K562 (cell line): ENCODE data around the gene TMEM63A. TPM values are rescaled to one million over a fixed set of nuclear protein-coding genes. Genes with fewer than 3 reads are reported as not detected.

Source experiments
- ARID3B ChIP-seq: fragments of 250-450 bp; sonication (Bioruptor Pico); IDR thresholded peaks from 2 replicates; pipeline ENCODE4 v1.4.0; 2020; ENCODE audit warnings: borderline replicate concordance
- BACH1 ChIP-seq: fragments of 200-800 bp; sonication (Bioruptor generic); IDR thresholded peaks from 2 replicates; pipeline ENCODE4 v1.6.1; 2016; ENCODE audit warnings: missing genetic modification characterization, missing compliant biosample characterization
- CREB3 ChIP-seq: fragments of 450-650 bp; conservative IDR thresholded peaks from 2 replicates; pipeline ENCODE4 v1.6.1; 2016; ENCODE audit warnings: missing genetic modification characterization, low read depth, mild to moderate bottlenecking, missing compliant biosample characterization, moderate library complexity
- DACH1 ChIP-seq: fragments of 450-650 bp; IDR thresholded peaks from 2 replicates; pipeline ENCODE4 v1.6.1; 2018; ENCODE audit not compliant: partially characterized antibody
- FOXK1 ChIP-seq: sonication (generic); formaldehyde crosslinking; IDR thresholded peaks from 2 replicates; pipeline ENCODE4 v1.8.0; 2022; ENCODE audit warnings: missing genetic modification reagents, mild to moderate bottlenecking, borderline replicate concordance
- HNRNPL ChIP-seq: fragments of 200-400 bp; formaldehyde crosslinking; IDR thresholded peaks from 2 replicates; pipeline ENCODE4 v1.6.1; 2017; ENCODE audit warnings: low read depth, mild to moderate bottlenecking, low read length
- MYC ChIP-seq, 2 experiments: fragments of 250-450 bp in 1 of 2; sonication (Bioruptor Pico) in 1 of 2; IDR thresholded peaks; 2 replicates each; pipeline versions ENCODE4 v1.5.1 to v1.6.1; 2012 to 2021; ENCODE audit warnings: low read depth in 2 of 2, borderline replicate concordance in 1 of 2, improper control_type of control experiment in 1 of 2, low read length in 1 of 2, mild to moderate bottlenecking in 1 of 2, moderate library complexity in 1 of 2
- NCOR1 ChIP-seq: fragments of 450-650 bp; IDR thresholded peaks from 2 replicates; pipeline ENCODE4 v1.6.1; 2016; ENCODE audit warnings: mild to moderate bottlenecking, moderate library complexity
- NFRKB ChIP-seq: fragments of 450-650 bp; IDR thresholded peaks from 2 replicates; pipeline ENCODE4 v1.6.1; 2016; ENCODE audit warnings: low read depth
- NRF1 ChIP-seq, 2 experiments: fragments of 450-650 bp; IDR thresholded peaks in 1 of 2; conservative IDR thresholded peaks in 1 of 2; 2 replicates each; pipeline ENCODE4 v1.6.1; 2014; ENCODE audit warnings: mild to moderate bottlenecking in 2 of 2
- PREB ChIP-seq: sonication (generic); formaldehyde crosslinking; IDR thresholded peaks from 2 replicates; pipeline ENCODE4 v1.8.1; 2023; ENCODE audit warnings: mild to moderate bottlenecking, missing genetic modification reagents
- SOX6 ChIP-seq: fragments of 450-650 bp; IDR thresholded peaks from 2 replicates; pipeline ENCODE4 v1.6.1; 2014; ENCODE audit warnings: mild to moderate bottlenecking
- SRSF1 ChIP-seq: fragments of 200-400 bp; formaldehyde crosslinking; IDR thresholded peaks from 2 replicates; pipeline ENCODE4 v1.6.1; 2017; ENCODE audit warnings: mild to moderate bottlenecking, low read depth, low read length, moderate library complexity
- TBL1XR1 ChIP-seq, 2 experiments: IDR thresholded peaks; 2 replicates each; pipeline ENCODE4 v1.6.1; 2012; ENCODE audit warnings: improper control_type of control experiment in 2 of 2, low read length in 2 of 2, mild to moderate bottlenecking in 1 of 2
- TEAD2 ChIP-seq: fragments of 450-650 bp; IDR thresholded peaks from 2 replicates; pipeline ENCODE4 v1.6.1; 2016; ENCODE audit warnings: missing genetic modification characterization, control low read depth, missing compliant biosample characterization
- TRIM28 ChIP-seq: fragments of 450-650 bp; IDR thresholded peaks from 2 replicates; pipeline ENCODE4 v1.6.1; 2017
- ZNF444 ChIP-seq: fragments of 250-450 bp; sonication (Bioruptor Pico); IDR thresholded peaks from 2 replicates; pipeline ENCODE4 v1.4.0; 2020; ENCODE audit warnings: mild to moderate bottlenecking, moderate library complexity
- ZNF561 ChIP-seq: fragments of 450-650 bp; formaldehyde crosslinking; conservative IDR thresholded peaks from 2 replicates; pipeline ENCODE4 v1.4.0; 2020; ENCODE audit warnings: mild to moderate bottlenecking, moderate library complexity
- polyA plus RNA-seq, 8 experiments: library from polyadenylated mRNA; depleted of rRNA in 4 of 8; stranded (reverse) in 5 of 8; unstranded in 3 of 8; fragments of >200 nt; fragmentation: Nextera tagmentation in 2 of 8; fragmentation: Illumina TruSeq in 1 of 8; extraction: Ambion mirVana in 2 of 8; extraction: Trizol in 1 of 8; gene quantifications; 2 replicates each; pipeline versions ENCODE4 v1.2.1 to v1.2.3, GENCODE V29; 2011 to 2014; ENCODE audit warnings: inconsistent platforms in 1 of 8, missing spikeins in 1 of 8
- total RNA-seq, 7 experiments: library from RNA; depleted of rRNA in 6 of 7; stranded (reverse); fragments of >200 nt in 6 of 7; fragmentation: Illumina TruSeq in 2 of 7; extraction: Trizol in 2 of 7; gene quantifications; 2 replicates each; pipeline versions ENCODE4 v1.2.1 to v1.2.3, GENCODE V29; 2011 to 2021; ENCODE audit warnings: low replicate concordance in 1 of 7
- TF ChIP-seq, protein P1 (sequence below): fragments of 250-450 bp; sonication (Bioruptor Pico); IDR thresholded peaks from 2 replicates; pipeline ENCODE4 v1.5.0; 2021; ENCODE audit warnings: mild to moderate bottlenecking, borderline replicate concordance

Gene TMEM63A
- total and polyA plus RNA-seq, 9 of the 15 experiments (the other 6 are each of a cell fraction or from before 2014, with no cell fraction given): 2.0 to 54.6 (median 17.5) TPM

DNA sequence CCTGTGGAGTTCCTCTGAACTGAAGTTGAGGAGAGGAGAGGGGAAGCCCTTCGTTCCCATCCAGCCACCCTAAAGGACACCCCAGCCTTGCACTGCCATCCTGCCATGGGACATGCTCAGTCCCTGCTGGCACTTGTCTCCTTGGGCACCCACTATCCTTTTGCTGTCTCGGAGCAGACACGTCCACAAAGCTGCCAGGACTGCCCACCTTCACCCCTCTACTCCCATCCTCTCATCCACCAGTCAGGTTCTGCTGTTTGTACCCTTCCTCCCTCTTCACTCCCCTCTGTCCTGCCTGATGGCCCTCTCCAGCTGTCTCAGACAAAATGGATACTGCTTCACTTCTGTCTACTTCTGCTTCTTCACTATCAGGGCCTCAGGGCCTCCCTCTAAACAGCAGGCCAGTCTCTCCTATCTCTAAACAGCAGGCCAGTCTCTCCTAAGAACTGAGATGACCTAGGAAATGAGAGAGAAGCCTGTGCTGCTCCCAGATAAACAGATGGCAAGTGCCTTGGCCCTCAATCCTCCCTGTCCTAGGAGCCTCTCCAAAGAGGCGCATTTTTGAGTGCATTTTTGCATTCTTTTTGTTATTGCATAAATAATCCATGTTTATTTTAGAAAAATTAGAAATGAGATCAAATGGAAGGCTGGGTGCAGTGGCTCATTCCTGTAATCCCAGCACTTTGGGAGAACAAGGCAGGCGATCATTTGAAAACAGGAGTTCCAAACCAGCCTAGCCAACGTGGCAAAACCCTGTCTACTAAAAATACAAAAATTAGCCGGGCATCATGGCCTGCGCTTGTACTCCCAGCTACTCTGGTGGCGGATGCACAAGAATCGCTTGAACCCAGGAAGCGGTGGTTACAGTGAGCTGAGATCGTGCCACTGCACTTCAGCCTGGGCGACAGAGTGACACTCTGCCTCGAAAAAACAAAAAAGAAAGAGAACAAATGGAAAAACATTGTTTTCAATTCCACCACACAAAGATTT is 46.3 kb upstream of the TMEM63A start (continued):
- TF ChIP-seq ZNF444 (CRISPR knock-in tag) (0 out of 2 replicates have a peak, but pooled peaks have one; percentile 71), SRSF1 (no peak), NCOR1 (peak; percentile 100), ARID3B (CRISPR knock-in tag) (peak; percentile 84; the same call in 1 of the 2 replicates), BACH1 (tag) (peak; percentile 91), TBL1XR1 (IDR thresholded peaks at IDR 0.05; ENCODE audit: low read length in 2 of 2) (peak; percentile 99), PREB (no peak), TRIM28 (peak; percentile 83), HNRNPL (no peak), NFRKB (peak; percentile 100), MYC (IDR thresholded peaks at IDR 0.05; ENCODE audit: low read depth, low read length) (no peak), MYC (CRISPR knock-in tag; IDR thresholded peaks at IDR 0.05; ENCODE audit: borderline replicate concordance, low read depth) (peak; percentile 78; the same call in 1 of the 2 replicates), TEAD2 (tag) (peak; percentile 33), DACH1 (peak; percentile 91), SOX6 (peak; percentile 96), ZNF561 (CRISPR knock-in tag) (peak; percentile 8; the same call in 1 of the 2 replicates), NRF1 (conservative IDR thresholded peaks at IDR 0.05 in 1 of 2, IDR thresholded peaks at IDR 0.05 in 1 of 2) (peak; percentile 43 to 48; a peak in 3 of 4 replicates), CREB3 (tag) (peak; percentile 95), FOXK1 (CRISPR knock-in tag) (no peak)
- TF ChIP-seq, protein P1, sequence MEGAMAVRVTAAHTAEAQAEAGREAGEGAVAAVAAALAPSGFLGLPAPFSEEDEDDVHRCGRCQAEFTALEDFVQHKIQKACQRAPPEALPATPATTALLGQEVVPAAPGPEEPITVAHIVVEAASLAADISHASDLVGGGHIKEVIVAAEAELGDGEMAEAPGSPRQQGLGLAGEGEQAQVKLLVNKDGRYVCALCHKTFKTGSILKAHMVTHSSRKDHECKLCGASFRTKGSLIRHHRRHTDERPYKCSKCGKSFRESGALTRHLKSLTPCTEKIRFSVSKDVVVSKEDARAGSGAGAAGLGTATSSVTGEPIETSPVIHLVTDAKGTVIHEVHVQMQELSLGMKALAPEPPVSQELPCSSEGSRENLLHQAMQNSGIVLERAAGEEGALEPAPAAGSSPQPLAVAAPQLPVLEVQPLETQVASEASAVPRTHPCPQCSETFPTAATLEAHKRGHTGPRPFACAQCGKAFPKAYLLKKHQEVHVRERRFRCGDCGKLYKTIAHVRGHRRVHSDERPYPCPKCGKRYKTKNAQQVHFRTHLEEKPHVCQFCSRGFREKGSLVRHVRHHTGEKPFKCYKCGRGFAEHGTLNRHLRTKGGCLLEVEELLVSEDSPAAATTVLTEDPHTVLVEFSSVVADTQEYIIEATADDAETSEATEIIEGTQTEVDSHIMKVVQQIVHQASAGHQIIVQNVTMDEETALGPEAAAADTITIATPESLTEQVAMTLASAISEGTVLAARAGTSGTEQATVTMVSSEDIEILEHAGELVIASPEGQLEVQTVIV: no peak
